GM18517 (cell line): ENCODE measurements around the gene ZBTB46.
"Not testable (repeated sequence)": the region's sequence is repeated elsewhere in the genome, so short reads cannot be mapped to it uniquely, and the experiment has no call there.

Experiments used
- ATAC-seq: cut with Tn5 transposase; IDR thresholded peaks from one replicate; pipeline ENCODE4 v1.9.1; 2021; ENCODE audit warnings: mild to moderate bottlenecking, moderate library complexity; ENCODE audit not compliant: unreplicated experiment

Gene ZBTB46

DNA sequence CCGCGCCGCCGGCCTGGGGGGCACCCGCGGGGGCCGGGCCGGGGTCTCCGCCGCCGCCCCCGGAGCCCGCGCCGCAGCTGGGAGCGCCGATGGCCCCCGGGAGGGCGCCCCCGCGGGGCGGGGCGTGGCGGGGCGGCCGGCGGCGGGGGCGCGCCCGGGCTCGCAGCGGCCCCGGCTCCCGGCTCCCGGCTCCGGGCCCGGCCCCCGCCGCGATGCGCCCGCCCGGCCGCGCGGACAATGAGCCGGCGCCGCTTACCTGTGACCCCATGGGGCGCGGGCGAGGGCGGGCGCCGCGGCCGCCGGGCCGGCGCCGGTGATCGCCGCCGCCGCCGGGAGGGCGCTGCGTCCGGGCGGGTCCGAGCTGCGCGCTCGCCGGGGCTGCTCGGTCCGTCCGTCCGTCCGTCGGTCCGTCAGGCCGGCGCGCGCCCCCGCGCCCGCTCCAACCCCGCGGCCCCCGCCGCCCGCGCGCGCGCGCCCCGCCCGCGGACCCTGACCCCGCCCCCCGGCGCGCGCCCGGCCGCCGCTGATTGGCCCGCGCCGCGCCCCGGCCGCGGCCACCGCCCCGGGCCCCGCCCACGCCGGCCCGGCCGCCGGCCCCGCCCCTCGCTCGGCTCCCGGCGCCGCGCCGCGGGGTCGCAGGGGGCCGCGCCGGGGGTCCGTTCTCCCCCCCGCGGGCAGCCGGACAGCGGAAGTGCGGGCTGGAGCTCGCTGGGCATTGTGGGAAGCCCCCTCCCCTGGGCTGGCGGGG is at the start of gene ZBTB46:
Gene ZBTB46, minus strand, starts transcription at position 424 of the 748 bp plus-strand sequence. CDS start 40,507 bp downstream, outside the sequence.
- ATAC-seq: no peak

GRCh38 chr20:63878899-63879663 is 48.0 kb upstream of the ZBTB46 start:
- no peak for ATAC-seq

- no peak for ATAC-seq
Observed at GRCh38 chr20:63877755-63878470, 46.8 kb upstream of the ZBTB46 start.

- ATAC-seq: no peak
Observed at GRCh38 chr20:63876489-63877036, 45.5 kb upstream of the ZBTB46 start.

DNA sequence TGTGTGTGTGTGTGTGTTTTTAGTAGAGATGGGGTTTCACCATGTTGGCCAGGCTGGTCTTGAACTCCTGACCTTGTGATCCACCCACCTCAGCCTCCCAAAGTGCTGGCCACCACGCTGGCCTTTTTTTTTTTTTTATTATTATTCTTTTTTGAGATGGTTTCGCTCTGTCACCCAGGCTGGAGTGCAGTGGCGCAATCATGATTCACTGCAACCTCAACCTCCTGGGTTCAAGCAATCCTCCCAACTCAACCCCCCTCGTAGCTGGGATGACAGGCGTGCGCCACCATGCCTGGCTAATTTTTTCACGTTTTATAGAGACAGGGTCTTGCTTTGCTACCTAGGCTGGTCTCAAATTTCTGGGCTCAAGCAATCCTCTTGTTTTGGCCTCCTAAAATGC is 43.2 kb upstream of the ZBTB46 start:
- ATAC-seq: not testable (repeated sequence)

GRCh38 chr20:63873477-63873971 is 42.5 kb upstream of the ZBTB46 start:
- no peak for ATAC-seq

GRCh38 chr20:63868264-63868663 is 37.2 kb upstream of the ZBTB46 start:
- ATAC-seq: no peak

DNA sequence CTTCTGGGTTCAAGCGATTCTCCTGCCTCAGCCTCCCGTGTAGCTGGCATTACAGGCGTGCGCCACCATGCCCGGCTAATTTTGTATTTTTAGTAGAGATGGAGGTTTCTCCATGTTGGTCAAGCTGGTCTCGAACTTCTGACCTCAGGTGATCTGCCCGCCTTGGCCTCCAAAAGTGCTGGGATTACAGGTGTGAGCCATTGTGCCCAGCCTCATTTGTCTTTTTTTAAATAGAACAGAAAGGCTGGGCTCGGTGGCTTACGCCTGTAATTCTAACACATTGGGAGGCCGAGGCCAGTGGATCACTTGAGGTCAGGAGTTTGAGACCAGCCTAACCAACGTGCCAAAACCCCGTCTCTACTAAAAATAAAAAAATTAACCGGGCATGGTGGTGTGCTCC is 36.0 kb upstream of the ZBTB46 start:
- not testable (repeated sequence) for ATAC-seq

GRCh38 chr20:63864978-63865640 is 34.0 kb upstream of the ZBTB46 start, which contains the start of gene TPD52L2:
TSS of gene TPD52L2 (plus strand) at chr20:63865270. CDS start at chr20:63865366, 96 bp downstream.
- ATAC-seq: peak; percentile 65

DNA sequence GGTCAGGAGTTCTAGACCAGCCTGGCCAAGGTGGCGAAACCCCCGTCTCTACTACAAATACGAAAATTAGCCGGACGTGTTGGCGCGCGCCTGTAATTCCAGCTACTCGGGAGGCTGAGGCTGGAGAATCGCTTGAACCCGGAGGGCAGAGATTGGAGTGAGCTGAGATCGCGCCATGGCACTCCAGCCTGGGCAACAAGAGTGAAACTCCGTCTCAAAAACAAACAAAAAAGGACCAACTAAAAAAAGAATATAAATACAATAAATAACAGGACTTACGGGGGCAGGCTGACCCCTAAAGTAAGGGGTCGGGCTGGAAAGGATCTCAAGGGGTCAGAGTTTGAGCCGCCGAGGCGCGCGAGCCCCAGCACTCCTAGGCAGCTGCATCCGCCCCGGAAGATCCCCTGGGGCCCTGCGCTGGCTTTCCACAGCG is 33.5 kb upstream of the ZBTB46 start:
- ATAC-seq: peak; percentile 4

DNA sequence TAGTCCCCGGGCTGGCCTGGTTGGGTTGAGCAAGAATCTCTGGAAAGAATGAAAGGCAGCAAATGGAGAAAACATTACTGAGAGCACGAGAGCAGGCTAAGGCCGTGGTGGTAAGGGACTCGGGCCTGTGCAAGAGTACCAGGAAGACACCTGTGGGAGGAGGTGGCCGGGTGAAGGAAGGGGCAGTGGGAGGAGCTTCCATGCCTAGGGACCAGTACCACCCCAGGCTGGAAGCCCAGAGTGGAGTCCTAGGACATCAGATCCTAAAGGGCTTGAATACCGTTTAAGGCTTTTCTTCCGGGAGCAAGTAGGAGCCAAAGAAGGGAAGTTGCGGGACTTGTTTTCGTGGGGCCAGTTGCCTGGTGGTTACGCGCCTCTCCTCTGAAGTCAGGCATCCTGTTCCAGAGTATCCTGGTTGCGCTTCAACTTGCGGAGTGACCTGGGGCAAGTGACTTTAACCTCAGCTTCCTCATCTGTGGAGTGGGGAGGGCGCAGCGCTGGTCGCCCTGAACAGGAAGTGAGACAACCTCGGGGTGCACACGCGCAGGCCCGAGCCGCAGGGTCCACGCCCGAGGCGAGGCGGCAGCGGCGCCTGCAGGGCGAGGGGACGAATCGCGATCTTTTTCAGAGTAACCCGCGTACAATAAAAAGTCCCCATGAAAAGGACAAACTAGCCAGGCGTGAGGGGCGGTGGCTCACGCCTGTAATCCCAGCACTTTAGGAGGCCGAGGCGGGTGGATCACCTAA is 32.9 kb upstream of the ZBTB46 start:
- peak; percentile 44 for ATAC-seq

DNA sequence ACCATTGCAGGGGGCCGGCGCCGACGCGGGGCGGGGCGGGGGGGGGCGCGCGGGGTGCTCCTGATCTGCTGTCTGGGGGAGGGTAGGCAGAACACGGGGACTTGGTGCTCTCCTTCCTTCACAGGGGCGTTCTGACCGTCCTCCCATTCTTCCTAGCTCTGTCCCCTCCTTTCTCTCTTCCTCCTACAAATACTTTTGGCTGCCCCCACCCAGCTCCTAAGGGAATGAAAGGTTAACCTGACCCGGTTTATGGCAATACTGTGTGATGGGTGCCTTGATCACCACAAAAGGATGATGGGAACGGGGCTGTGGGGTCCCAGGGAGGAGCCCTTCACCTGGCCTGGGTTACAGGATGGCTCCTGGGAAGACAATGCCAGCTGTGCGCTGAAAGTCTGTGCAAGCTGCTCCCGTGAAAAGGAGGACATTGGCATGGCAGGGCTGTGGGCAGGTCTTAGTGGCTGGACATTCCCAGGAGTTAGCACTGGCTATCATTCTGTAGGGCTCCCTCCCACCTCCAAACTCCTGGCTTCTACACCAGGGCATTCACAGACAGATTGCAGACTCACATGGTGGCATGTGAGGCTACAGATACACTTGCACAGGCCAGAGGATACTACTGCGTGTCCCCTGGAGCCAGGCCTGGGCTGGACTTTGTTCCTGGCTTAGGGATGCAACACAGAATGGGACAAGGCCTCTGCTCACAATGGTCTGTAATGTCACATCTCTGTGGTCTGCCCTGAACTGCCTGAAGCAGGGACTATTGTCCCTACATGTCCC is 32.1 kb upstream of the ZBTB46 start:
- ATAC-seq: no peak

DNA sequence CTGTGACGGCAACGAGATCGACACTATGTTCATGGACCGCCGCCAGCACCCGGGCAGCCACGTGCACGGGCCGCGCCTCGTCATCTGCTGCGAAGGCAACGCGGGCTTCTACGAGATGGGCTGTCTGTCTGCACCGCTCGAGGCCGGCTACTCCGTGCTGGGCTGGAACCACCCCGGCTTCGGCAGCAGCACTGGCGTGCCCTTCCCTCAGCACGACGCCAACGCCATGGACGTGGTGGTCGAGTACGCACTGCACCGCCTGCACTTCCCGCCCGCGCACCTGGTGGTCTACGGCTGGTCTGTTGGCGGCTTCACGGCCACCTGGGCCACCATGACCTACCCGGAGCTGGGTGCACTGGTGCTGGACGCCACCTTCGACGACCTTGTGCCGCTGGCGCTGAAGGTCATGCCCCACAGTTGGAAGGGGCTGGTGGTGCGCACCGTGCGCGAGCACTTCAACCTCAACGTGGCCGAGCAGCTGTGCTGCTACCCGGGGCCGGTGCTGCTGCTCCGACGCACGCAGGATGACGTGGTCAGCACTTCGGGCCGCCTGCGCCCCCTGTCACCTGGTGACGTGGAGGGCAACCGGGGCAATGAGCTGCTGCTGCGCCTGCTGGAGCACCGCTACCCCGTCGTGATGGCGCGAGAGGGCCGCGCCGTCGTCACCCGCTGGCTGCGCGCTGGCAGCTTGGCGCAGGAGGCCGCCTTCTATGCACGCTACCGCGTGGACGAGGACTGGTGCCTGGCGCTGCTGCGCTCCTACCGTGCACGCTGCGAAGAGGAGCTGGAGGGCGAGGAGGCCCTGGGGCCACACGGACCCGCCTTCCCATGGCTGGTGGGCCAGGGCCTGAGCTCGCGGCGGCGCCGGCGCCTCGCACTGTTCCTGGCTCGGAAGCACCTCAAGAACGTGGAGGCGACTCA is 31.2 kb upstream of the ZBTB46 start:
- ATAC-seq: no peak

GRCh38 chr20:63861365-63861934 is 30.4 kb upstream of the ZBTB46 start, which contains the start of gene ABHD16B:
TSS of gene ABHD16B (plus strand) at chr20:63861498. CDS start at chr20:63861541, 43 bp downstream.
- no peak for ATAC-seq

GRCh38 chr20:63860325-63861051 is 29.4 kb upstream of the ZBTB46 start:
- ATAC-seq: no peak

DNA sequence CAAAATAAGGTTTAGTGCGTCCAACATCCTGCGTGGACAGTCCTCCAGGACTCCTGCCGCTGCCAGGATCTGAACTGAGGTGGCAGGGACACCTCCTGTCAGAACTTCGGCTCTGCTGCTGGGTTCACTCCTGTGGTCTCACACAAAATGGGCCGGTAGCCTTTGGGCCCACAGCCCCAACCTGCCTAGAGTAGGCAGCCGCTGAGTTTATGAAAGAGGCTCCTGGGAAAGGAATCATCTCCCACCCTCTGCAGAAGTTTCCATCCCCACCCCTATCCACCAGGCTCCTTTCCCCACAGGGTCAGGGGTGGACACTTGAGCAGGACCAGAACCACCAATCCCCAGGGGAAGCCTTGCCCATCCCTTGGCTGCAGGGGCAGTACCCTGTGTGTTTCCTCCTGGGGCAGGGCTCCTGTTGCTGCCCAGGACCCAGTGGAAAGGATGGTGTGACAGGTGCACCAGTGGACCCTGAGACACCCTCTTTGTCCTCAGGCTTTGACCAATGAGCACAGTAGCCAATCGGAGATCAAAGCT is 28.2 kb upstream of the ZBTB46 start:
- ATAC-seq: no peak
